Body of pancreas (tissue), 4 donors: ENCODE measurements around the gene VAMP4.

Source experiments
- POLR2A ChIP-seq, 3 donors: fragments of 450-650 bp; IDR thresholded peaks; one replicate each; pipeline ENCODE4 v1.6.1; 2016; ENCODE audit warnings: antibody characterized with exemption in 3 of 3, mild to moderate bottlenecking in 2 of 3
- TF ChIP-seq, protein P1 (sequence below), 7 experiments: fragments of 450-650 bp in 4 of 7; fragments of 200-600 bp in 3 of 7; sonication (generic) in 3 of 7; IDR thresholded peaks; one replicate each; pipeline ENCODE4 v1.5.1; 2016 to 2019; ENCODE audit warnings: antibody characterized with exemption in 7 of 7

DNA sequence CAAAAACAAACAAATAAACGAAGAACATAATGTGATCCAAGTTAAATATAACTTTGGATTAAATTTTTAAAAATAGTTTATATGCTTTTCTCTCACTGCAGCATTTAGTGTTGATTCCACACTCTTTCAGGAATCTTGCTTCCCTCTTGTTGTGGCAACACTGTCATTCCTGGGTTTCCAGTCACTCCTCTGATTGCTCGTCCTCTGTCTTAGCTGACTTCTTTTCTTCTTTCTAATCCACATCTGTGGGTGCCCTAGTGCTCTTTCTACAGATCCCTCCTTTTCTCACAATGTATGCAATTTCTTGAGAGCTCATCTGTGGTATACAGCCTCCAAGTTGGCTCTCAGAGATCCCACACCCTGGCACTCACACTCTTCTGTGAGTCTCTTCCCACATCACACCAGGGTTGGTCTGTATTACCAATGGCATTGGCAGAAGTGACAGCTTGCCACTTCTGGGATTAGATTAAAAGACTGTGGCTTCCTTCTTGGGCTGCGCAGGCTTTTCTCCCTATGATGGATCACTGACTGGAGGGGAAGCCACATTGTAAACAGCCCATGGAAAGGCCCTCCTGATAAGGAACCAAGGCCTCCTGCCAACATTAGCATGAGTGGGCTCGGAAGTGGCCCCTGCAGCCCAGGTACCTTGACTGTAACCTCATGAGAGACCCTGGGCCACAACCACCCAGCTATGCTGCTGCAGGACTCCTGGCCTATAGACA, 77.8 kb downstream of the VAMP4 start:
- TF ChIP-seq, protein P1, sequence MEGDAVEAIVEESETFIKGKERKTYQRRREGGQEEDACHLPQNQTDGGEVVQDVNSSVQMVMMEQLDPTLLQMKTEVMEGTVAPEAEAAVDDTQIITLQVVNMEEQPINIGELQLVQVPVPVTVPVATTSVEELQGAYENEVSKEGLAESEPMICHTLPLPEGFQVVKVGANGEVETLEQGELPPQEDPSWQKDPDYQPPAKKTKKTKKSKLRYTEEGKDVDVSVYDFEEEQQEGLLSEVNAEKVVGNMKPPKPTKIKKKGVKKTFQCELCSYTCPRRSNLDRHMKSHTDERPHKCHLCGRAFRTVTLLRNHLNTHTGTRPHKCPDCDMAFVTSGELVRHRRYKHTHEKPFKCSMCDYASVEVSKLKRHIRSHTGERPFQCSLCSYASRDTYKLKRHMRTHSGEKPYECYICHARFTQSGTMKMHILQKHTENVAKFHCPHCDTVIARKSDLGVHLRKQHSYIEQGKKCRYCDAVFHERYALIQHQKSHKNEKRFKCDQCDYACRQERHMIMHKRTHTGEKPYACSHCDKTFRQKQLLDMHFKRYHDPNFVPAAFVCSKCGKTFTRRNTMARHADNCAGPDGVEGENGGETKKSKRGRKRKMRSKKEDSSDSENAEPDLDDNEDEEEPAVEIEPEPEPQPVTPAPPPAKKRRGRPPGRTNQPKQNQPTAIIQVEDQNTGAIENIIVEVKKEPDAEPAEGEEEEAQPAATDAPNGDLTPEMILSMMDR (IDR thresholded peaks at IDR 0.05), result no peak
- no peak for TF ChIP-seq POLR2A (IDR thresholded peaks at IDR 0.05)
